HepG2 (cell line): ENCODE data around the gene PLEKHA3. TPM values are rescaled to one million over a fixed set of nuclear protein-coding genes. Genes with fewer than 3 reads are reported as not detected.
A peak's percentile ranks its signal among the peaks of the same experiment; 100 is the strongest.

Source experiments
- DNMT1 ChIP-seq: sonication (generic); formaldehyde crosslinking; IDR thresholded peaks from 2 replicates; pipeline ENCODE4 v1.5.1; 2020; ENCODE audit warnings: mild to moderate bottlenecking, missing genetic modification reagents
- FUBP1 ChIP-seq: sonication (generic); formaldehyde crosslinking; IDR thresholded peaks from 2 replicates; pipeline ENCODE4 v1.5.1; 2020; ENCODE audit warnings: missing genetic modification reagents, mild to moderate bottlenecking, borderline replicate concordance
- HNRNPH1 ChIP-seq: fragments of 200-400 bp; formaldehyde crosslinking; optimal IDR thresholded peaks from 2 replicates; pipeline ENCODE3; 2017; ENCODE audit warnings: mild to moderate bottlenecking, low read depth, low read length
- NCOR1 ChIP-seq: fragments of 200-600 bp; sonication (generic); IDR thresholded peaks from 2 replicates; pipeline ENCODE4 v1.7.0; 2017; ENCODE audit warnings: antibody characterized with exemption, low read length, borderline replicate concordance
- PTBP1 ChIP-seq: fragments of 200-400 bp; formaldehyde crosslinking; IDR thresholded peaks from 2 replicates; pipeline ENCODE4 v1.6.1; 2018; ENCODE audit warnings: low read length, low read depth; ENCODE audit not compliant: poor library complexity, severe bottlenecking
- RELA ChIP-seq: sonication (generic); formaldehyde crosslinking; IDR thresholded peaks from 2 replicates; pipeline ENCODE4 v1.4.0; 2020; ENCODE audit warnings: missing genetic modification reagents
- SIX4 ChIP-seq: sonication (generic); formaldehyde crosslinking; IDR thresholded peaks from 2 replicates; pipeline ENCODE4 v1.4.0; 2020; ENCODE audit warnings: missing genetic modification reagents
- SOX13 ChIP-seq, 3 experiments: fragments of 450-650 bp in 1 of 3; sonication (generic) in 1 of 3; formaldehyde crosslinking in 1 of 3; IDR thresholded peaks in 2 of 3; conservative IDR thresholded peaks in 1 of 3; 2 replicates each; pipeline versions ENCODE4 v1.5.0 to v1.6.1; 2016 to 2020; ENCODE audit warnings: antibody characterized with exemption in 1 of 3, mild to moderate bottlenecking in 1 of 3, missing compliant biosample characterization in 1 of 3, missing genetic modification reagents in 1 of 3, moderate library complexity in 1 of 3
- STAT6 ChIP-seq: sonication (generic); formaldehyde crosslinking; IDR thresholded peaks from 2 replicates; pipeline ENCODE4 v1.4.0; 2020; ENCODE audit warnings: missing genetic modification reagents, mild to moderate bottlenecking, borderline replicate concordance
- TCF7 ChIP-seq: sonication (generic); IDR thresholded peaks from 2 replicates; pipeline ENCODE4 v1.6.1; 2016; ENCODE audit warnings: antibody characterized with exemption, low read depth
- TRIM24 ChIP-seq: sonication (generic); formaldehyde crosslinking; IDR thresholded peaks from 2 replicates; pipeline ENCODE4 v1.8.0; 2022; ENCODE audit warnings: mild to moderate bottlenecking, missing genetic modification reagents
- ZFY ChIP-seq: sonication (generic); formaldehyde crosslinking; IDR thresholded peaks from 2 replicates; pipeline ENCODE4 v1.4.0; 2020; ENCODE audit warnings: missing genetic modification reagents
- ZMAT3 ChIP-seq: sonication (generic); formaldehyde crosslinking; conservative IDR thresholded peaks from 2 replicates; pipeline ENCODE4 v1.7.0; 2021; ENCODE audit warnings: missing genetic modification reagents
- ZNF225 ChIP-seq: sonication (generic); formaldehyde crosslinking; IDR thresholded peaks from 2 replicates; pipeline ENCODE4 v1.4.0; 2020; ENCODE audit warnings: mild to moderate bottlenecking, missing genetic modification reagents
- ZNF317 ChIP-seq: sonication (generic); formaldehyde crosslinking; IDR thresholded peaks from 2 replicates; pipeline ENCODE4 v1.5.0; 2020; ENCODE audit warnings: mild to moderate bottlenecking, missing genetic modification reagents
- ZNF547 ChIP-seq: sonication (generic); formaldehyde crosslinking; IDR thresholded peaks from 2 replicates; pipeline ENCODE4 v1.5.1; 2020; ENCODE audit warnings: mild to moderate bottlenecking, missing genetic modification reagents
- ZSCAN29 ChIP-seq: sonication (generic); formaldehyde crosslinking; conservative IDR thresholded peaks from 2 replicates; pipeline ENCODE4 v1.4.0; 2020; ENCODE audit warnings: mild to moderate bottlenecking, missing genetic modification reagents
- polyA plus RNA-seq, 8 experiments: library from polyadenylated mRNA; depleted of rRNA in 3 of 8; stranded (reverse) in 7 of 8; unstranded in 1 of 8; fragments of >200 nt; fragmentation: Illumina TruSeq in 4 of 8; extraction: Trizol in 4 of 8; gene quantifications; 2 replicates each; pipeline versions ENCODE4 v1.2.1 to v1.2.3, GENCODE V29; 2011 to 2016; ENCODE audit warnings: low read depth in 4 of 8, missing spikeins in 1 of 8, mixed read lengths in 1 of 8; ENCODE audit not compliant: insufficient read depth in 1 of 8
- total RNA-seq, 5 experiments: library from RNA; depleted of rRNA; stranded (reverse); fragments of >200 nt; fragmentation: Illumina TruSeq; extraction: Trizol; gene quantifications; 2 replicates each; pipeline ENCODE4 v1.2.3, GENCODE V29; 2016; ENCODE audit warnings: low read depth in 1 of 5
- TF ChIP-seq, protein P1 (sequence below), 2 experiments: fragments of 450-650 bp in 1 of 2; sonication (generic) in 1 of 2; formaldehyde crosslinking; IDR thresholded peaks; 2 replicates each; pipeline versions ENCODE4 v1.5.0 to v1.8.0; 2020 to 2022; ENCODE audit warnings: mild to moderate bottlenecking in 1 of 2, missing genetic modification reagents in 1 of 2
- TF ChIP-seq, protein P2 (sequence below): sonication (generic); formaldehyde crosslinking; IDR thresholded peaks from 2 replicates; pipeline ENCODE4 v1.5.1; 2020; ENCODE audit warnings: mild to moderate bottlenecking, moderate library complexity, missing genetic modification reagents

PLEKHA3 gene
- total and polyA plus RNA-seq, 2 of the 13 experiments (the other 11 are each of a cell fraction or from before 2014, with no cell fraction given): 11.7 to 23.1 TPM

- TF ChIP-seq ZNF317 (CRISPR knock-in tag) (no peak; the same call in 1 of the 2 replicates), NCOR1 (peak; percentile 23; the same call in 1 of the 2 replicates), ZNF547 (CRISPR knock-in tag) (peak; percentile 52; the same call in 1 of the 2 replicates), DNMT1 (CRISPR knock-in tag) (peak; percentile 60; the same call in 1 of the 2 replicates), PTBP1 (no peak), FUBP1 (CRISPR knock-in tag) (no peak), STAT6 (CRISPR knock-in tag) (no peak), TCF7 (no peak), ZFY (CRISPR knock-in tag) (peak; percentile 92), TRIM24 (CRISPR knock-in tag) (no peak), ZSCAN29 (CRISPR knock-in tag) (peak; percentile 7; the same call in 1 of the 2 replicates), SIX4 (CRISPR knock-in tag) (no peak), HNRNPH1 (no peak), ZNF225 (CRISPR knock-in tag) (no peak), SOX13 (IDR thresholded peaks at IDR 0.05) (no peak), SOX13 (CRISPR knock-in tag; conservative IDR thresholded peaks at IDR 0.05 in 1 of 2, IDR thresholded peaks at IDR 0.05 in 1 of 2) (peak; percentile 51 to 62; a peak in 1 of 4 replicates), RELA (CRISPR knock-in tag) (no peak), ZMAT3 (CRISPR knock-in tag) (no peak; the same call in 1 of the 2 replicates)
- TF ChIP-seq, protein P1, sequence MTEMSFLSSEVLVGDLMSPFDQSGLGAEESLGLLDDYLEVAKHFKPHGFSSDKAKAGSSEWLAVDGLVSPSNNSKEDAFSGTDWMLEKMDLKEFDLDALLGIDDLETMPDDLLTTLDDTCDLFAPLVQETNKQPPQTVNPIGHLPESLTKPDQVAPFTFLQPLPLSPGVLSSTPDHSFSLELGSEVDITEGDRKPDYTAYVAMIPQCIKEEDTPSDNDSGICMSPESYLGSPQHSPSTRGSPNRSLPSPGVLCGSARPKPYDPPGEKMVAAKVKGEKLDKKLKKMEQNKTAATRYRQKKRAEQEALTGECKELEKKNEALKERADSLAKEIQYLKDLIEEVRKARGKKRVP (CRISPR knock-in tag; IDR thresholded peaks at IDR 0.05): no peak
- TF ChIP-seq, protein P2, sequence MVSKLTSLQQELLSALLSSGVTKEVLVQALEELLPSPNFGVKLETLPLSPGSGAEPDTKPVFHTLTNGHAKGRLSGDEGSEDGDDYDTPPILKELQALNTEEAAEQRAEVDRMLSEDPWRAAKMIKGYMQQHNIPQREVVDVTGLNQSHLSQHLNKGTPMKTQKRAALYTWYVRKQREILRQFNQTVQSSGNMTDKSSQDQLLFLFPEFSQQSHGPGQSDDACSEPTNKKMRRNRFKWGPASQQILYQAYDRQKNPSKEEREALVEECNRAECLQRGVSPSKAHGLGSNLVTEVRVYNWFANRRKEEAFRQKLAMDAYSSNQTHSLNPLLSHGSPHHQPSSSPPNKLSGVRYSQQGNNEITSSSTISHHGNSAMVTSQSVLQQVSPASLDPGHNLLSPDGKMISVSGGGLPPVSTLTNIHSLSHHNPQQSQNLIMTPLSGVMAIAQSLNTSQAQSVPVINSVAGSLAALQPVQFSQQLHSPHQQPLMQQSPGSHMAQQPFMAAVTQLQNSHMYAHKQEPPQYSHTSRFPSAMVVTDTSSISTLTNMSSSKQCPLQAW (CRISPR knock-in tag): no peak
Observed at GRCh38 chr2:178480227-178481181, at the start of gene PLEKHA3 (continued).
